K562 (cell line): ENCODE results near the gene ALOXE3. TPM values are rescaled to one million over a fixed set of nuclear protein-coding genes. Genes with fewer than 3 reads are reported as not detected.

Experiments
- ARID2 ChIP-seq: fragments of 450-650 bp; IDR thresholded peaks from 2 replicates; pipeline ENCODE4 v1.6.1; 2017; ENCODE audit warnings: antibody characterized with exemption, mild to moderate bottlenecking
- E2F3 ChIP-seq: fragments of 250-450 bp; sonication (Bioruptor Pico); IDR thresholded peaks from 2 replicates; pipeline ENCODE4 v1.4.0; 2020; ENCODE audit warnings: mild to moderate bottlenecking
- FOXA3 ChIP-seq, 2 experiments: fragments of 450-650 bp in 1 of 2; sonication (generic) in 1 of 2; formaldehyde crosslinking; IDR thresholded peaks in 1 of 2; conservative IDR thresholded peaks in 1 of 2; 2 replicates each; pipeline versions ENCODE4 v1.4.0 to v1.8.0; 2020 to 2022; ENCODE audit warnings: mild to moderate bottlenecking in 2 of 2, missing genetic modification reagents in 1 of 2
- FOXJ2 ChIP-seq: fragments of 200-800 bp; sonication (Bioruptor generic); IDR thresholded peaks from 2 replicates; pipeline ENCODE4 v1.6.1; 2016; ENCODE audit warnings: missing genetic modification characterization, missing compliant biosample characterization
- FOXM1 ChIP-seq, 2 experiments: fragments of 450-650 bp in 1 of 2; sonication (generic) in 1 of 2; formaldehyde crosslinking in 1 of 2; IDR thresholded peaks; 2 replicates each; pipeline versions ENCODE4 v1.6.1 to v1.9.0; 2017 to 2022; ENCODE audit warnings: low read depth in 2 of 2, mild to moderate bottlenecking in 2 of 2, missing genetic modification reagents in 1 of 2, moderate library complexity in 1 of 2
- HDAC6 ChIP-seq: IDR thresholded peaks from 2 replicates; pipeline ENCODE4 v1.6.1; 2012; ENCODE audit warnings: low read depth, mild to moderate bottlenecking, control low read depth, inconsistent platforms, low read length, moderate library complexity
- HIVEP1 ChIP-seq: fragments of 250-450 bp; sonication (Bioruptor Pico); IDR thresholded peaks from 2 replicates; pipeline ENCODE4 v1.4.0; 2020; ENCODE audit warnings: mild to moderate bottlenecking
- ILF3 ChIP-seq: fragments of 450-650 bp; IDR thresholded peaks from 2 replicates; pipeline ENCODE4 v1.6.1; 2018; ENCODE audit warnings: antibody characterized with exemption, mild to moderate bottlenecking, moderate library complexity, borderline replicate concordance
- KDM5B ChIP-seq: fragments of 200-600 bp; sonication (generic); IDR thresholded peaks from 2 replicates; pipeline ENCODE4 v1.6.1; 2012; ENCODE audit warnings: low read depth, mild to moderate bottlenecking, moderate library complexity, low read length, control low read depth, inconsistent platforms; ENCODE audit not compliant: insufficient replicate concordance
- PML ChIP-seq: IDR thresholded peaks from 2 replicates; pipeline ENCODE4 v1.6.1; 2012; ENCODE audit warnings: low read length, inconsistent platforms
- ZBTB1 ChIP-seq: sonication (generic); formaldehyde crosslinking; IDR thresholded peaks from 2 replicates; pipeline ENCODE4 v1.8.1; 2023; ENCODE audit warnings: missing genetic modification reagents, low read depth, mild to moderate bottlenecking, borderline replicate concordance
- ZBTB8A ChIP-seq: fragments of 450-650 bp; IDR thresholded peaks from 2 replicates; pipeline ENCODE4 v1.6.1; 2018; ENCODE audit warnings: mild to moderate bottlenecking, moderate library complexity; ENCODE audit not compliant: partially characterized antibody
- ZKSCAN3 ChIP-seq: fragments of 250-450 bp; sonication (Bioruptor Pico); IDR thresholded peaks from 2 replicates; pipeline ENCODE4 v1.4.0; 2020
- ZNF282 ChIP-seq: sonication (generic); formaldehyde crosslinking; IDR thresholded peaks from 2 replicates; pipeline ENCODE4 v1.8.1; 2023; ENCODE audit warnings: missing genetic modification reagents
- ZNF699 ChIP-seq: fragments of 250-450 bp; sonication (Bioruptor Pico); IDR thresholded peaks from 2 replicates; pipeline ENCODE4 v1.8.0; 2021; ENCODE audit warnings: mild to moderate bottlenecking, moderate library complexity; ENCODE audit not compliant: insufficient replicate concordance
- ZNF785 ChIP-seq: fragments of 250-450 bp; sonication (Bioruptor Pico); IDR thresholded peaks from 2 replicates; pipeline ENCODE4 v1.4.0; 2020; ENCODE audit warnings: mild to moderate bottlenecking
- polyA plus RNA-seq, 8 experiments: library from polyadenylated mRNA; depleted of rRNA in 4 of 8; stranded (reverse) in 5 of 8; unstranded in 3 of 8; fragments of >200 nt; fragmentation: Nextera tagmentation in 2 of 8; fragmentation: Illumina TruSeq in 1 of 8; extraction: Ambion mirVana in 2 of 8; extraction: Trizol in 1 of 8; gene quantifications; 2 replicates each; pipeline versions ENCODE4 v1.2.1 to v1.2.3, GENCODE V29; 2011 to 2014; ENCODE audit warnings: inconsistent platforms in 1 of 8, missing spikeins in 1 of 8
- total RNA-seq, 7 experiments: library from RNA; depleted of rRNA in 6 of 7; stranded (reverse); fragments of >200 nt in 6 of 7; fragmentation: Illumina TruSeq in 2 of 7; extraction: Trizol in 2 of 7; gene quantifications; 2 replicates each; pipeline versions ENCODE4 v1.2.1 to v1.2.3, GENCODE V29; 2011 to 2021; ENCODE audit warnings: low replicate concordance in 1 of 7
- TF ChIP-seq, protein P1 (sequence below): fragments of 200-800 bp; sonication (Bioruptor generic); IDR thresholded peaks from 2 replicates; pipeline ENCODE4 v1.6.1; 2016; ENCODE audit warnings: missing genetic modification characterization, missing compliant biosample characterization
- TF ChIP-seq, protein P2 (sequence below): sonication (generic); formaldehyde crosslinking; IDR thresholded peaks from 2 replicates; pipeline ENCODE4 v1.8.1; 2023; ENCODE audit warnings: mild to moderate bottlenecking, missing genetic modification reagents
- TF ChIP-seq, protein P3 (sequence below): sonication (generic); formaldehyde crosslinking; IDR thresholded peaks from 2 replicates; pipeline ENCODE4 v1.8.0; 2022; ENCODE audit warnings: missing genetic modification reagents, mild to moderate bottlenecking, borderline replicate concordance

The ALOXE3 gene
- total and polyA plus RNA-seq, 9 of the 15 experiments (the other 6 are each of a cell fraction or from before 2014, with no cell fraction given), result 0.04 TPM; not detected in 8

DNA sequence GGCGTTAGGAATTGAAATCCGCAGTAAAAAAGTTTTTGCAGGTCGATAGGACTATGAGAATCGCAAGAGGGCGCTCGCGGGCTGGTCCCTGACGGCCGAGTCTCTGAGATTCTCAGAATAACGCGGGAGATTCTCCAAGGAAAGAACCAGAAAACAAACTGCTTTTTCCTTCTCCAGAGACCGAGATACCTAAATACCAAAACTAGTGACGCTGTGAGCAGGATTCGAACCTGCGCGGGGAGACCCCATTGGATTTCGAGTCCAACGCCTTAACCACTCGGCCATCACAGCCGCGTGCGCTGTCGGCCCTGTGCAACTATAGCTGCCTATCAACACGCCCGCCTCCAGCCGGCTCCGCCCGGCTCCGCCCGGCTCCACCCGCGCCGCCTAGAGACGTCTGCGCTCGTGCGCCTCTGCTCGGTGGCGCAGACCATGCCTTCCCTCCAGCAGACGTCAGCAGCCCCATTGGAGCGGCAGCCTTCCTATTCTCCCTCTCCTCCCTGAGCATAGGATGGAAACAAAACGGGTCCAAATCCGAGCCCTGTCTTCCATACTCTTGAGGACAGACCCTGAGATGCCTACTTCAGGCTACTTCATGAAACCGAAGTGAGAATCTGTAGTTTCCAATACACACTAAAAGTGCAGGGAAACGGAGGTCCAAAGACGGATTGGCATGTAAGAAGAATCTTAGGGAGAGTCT is 20.5 kb upstream of the ALOXE3 start (continued):
- TF ChIP-seq, protein P1, sequence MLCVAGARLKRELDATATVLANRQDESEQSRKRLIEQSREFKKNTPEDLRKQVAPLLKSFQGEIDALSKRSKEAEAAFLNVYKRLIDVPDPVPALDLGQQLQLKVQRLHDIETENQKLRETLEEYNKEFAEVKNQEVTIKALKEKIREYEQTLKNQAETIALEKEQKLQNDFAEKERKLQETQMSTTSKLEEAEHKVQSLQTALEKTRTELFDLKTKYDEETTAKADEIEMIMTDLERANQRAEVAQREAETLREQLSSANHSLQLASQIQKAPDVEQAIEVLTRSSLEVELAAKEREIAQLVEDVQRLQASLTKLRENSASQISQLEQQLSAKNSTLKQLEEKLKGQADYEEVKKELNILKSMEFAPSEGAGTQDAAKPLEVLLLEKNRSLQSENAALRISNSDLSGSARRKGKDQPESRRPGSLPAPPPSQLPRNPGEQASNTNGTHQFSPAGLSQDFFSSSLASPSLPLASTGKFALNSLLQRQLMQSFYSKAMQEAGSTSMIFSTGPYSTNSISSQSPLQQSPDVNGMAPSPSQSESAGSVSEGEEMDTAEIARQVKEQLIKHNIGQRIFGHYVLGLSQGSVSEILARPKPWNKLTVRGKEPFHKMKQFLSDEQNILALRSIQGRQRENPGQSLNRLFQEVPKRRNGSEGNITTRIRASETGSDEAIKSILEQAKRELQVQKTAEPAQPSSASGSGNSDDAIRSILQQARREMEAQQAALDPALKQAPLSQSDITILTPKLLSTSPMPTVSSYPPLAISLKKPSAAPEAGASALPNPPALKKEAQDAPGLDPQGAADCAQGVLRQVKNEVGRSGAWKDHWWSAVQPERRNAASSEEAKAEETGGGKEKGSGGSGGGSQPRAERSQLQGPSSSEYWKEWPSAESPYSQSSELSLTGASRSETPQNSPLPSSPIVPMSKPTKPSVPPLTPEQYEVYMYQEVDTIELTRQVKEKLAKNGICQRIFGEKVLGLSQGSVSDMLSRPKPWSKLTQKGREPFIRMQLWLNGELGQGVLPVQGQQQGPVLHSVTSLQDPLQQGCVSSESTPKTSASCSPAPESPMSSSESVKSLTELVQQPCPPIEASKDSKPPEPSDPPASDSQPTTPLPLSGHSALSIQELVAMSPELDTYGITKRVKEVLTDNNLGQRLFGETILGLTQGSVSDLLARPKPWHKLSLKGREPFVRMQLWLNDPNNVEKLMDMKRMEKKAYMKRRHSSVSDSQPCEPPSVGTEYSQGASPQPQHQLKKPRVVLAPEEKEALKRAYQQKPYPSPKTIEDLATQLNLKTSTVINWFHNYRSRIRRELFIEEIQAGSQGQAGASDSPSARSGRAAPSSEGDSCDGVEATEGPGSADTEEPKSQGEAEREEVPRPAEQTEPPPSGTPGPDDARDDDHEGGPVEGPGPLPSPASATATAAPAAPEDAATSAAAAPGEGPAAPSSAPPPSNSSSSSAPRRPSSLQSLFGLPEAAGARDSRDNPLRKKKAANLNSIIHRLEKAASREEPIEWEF (CRISPR knock-in tag), result no peak
- TF ChIP-seq ZBTB8A (peak; percentile 65), E2F3 (CRISPR knock-in tag) (0 out of 2 replicates have a peak, but pooled peaks have one; percentile 29), ZKSCAN3 (CRISPR knock-in tag) (no peak), HIVEP1 (no peak), HDAC6 (no peak), ZNF282 (CRISPR knock-in tag) (no peak), ZBTB1 (CRISPR knock-in tag) (no peak), FOXA3 (CRISPR knock-in tag; conservative IDR thresholded peaks at IDR 0.05 in 1 of 2, IDR thresholded peaks at IDR 0.05 in 1 of 2) (no peak), FOXM1 (IDR thresholded peaks at IDR 0.05; ENCODE audit: low read depth) (no peak), FOXM1 (CRISPR knock-in tag; IDR thresholded peaks at IDR 0.05; ENCODE audit: low read depth) (no peak), FOXJ2 (tag) (0 out of 2 replicates have a peak, but pooled peaks have one; percentile 43), ZNF785 (CRISPR knock-in tag) (no peak), ILF3 (no peak), ARID2 (no peak), KDM5B (peak; percentile 49), ZNF699 (CRISPR knock-in tag) (no peak), PML (peak; percentile 48; the same call in 1 of the 2 replicates)
- TF ChIP-seq, protein P2, sequence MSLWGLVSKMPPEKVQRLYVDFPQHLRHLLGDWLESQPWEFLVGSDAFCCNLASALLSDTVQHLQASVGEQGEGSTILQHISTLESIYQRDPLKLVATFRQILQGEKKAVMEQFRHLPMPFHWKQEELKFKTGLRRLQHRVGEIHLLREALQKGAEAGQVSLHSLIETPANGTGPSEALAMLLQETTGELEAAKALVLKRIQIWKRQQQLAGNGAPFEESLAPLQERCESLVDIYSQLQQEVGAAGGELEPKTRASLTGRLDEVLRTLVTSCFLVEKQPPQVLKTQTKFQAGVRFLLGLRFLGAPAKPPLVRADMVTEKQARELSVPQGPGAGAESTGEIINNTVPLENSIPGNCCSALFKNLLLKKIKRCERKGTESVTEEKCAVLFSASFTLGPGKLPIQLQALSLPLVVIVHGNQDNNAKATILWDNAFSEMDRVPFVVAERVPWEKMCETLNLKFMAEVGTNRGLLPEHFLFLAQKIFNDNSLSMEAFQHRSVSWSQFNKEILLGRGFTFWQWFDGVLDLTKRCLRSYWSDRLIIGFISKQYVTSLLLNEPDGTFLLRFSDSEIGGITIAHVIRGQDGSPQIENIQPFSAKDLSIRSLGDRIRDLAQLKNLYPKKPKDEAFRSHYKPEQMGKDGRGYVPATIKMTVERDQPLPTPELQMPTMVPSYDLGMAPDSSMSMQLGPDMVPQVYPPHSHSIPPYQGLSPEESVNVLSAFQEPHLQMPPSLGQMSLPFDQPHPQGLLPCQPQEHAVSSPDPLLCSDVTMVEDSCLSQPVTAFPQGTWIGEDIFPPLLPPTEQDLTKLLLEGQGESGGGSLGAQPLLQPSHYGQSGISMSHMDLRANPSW (CRISPR knock-in tag), result no peak
- TF ChIP-seq, protein P3, sequence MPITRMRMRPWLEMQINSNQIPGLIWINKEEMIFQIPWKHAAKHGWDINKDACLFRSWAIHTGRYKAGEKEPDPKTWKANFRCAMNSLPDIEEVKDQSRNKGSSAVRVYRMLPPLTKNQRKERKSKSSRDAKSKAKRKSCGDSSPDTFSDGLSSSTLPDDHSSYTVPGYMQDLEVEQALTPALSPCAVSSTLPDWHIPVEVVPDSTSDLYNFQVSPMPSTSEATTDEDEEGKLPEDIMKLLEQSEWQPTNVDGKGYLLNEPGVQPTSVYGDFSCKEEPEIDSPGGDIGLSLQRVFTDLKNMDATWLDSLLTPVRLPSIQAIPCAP, result peak; percentile 34; the same call in 1 of the 2 replicates
